GM18520 (cell line): Measurements from ENCODE around the gene PPM1L.

Source experiments
- ATAC-seq: cut with Tn5 transposase; IDR thresholded peaks from one replicate; pipeline ENCODE4 v1.9.1; 2021; ENCODE audit not compliant: unreplicated experiment

The PPM1L gene

GRCh38 chr3:160763073-160763472 is 7.0 kb downstream of the PPM1L start:
- ATAC-seq: no peak

GRCh38 chr3:160765211-160765610 is 9.2 kb downstream of the PPM1L start:
- no peak for ATAC-seq

- ATAC-seq: no peak
These were observed 12.0 kb downstream of the PPM1L start for GRCh38 chr3:160768031-160768430.

GRCh38 chr3:160768918-160769317 is 12.9 kb downstream of the PPM1L start:
- no peak for ATAC-seq

GRCh38 chr3:160771811-160772459 is 15.9 kb downstream of the PPM1L start:
- no peak for ATAC-seq

- ATAC-seq: no peak
These were observed 17.7 kb downstream of the PPM1L start for GRCh38 chr3:160773722-160774121.

GRCh38 chr3:160774172-160774571 is 18.1 kb downstream of the PPM1L start:
- ATAC-seq: no peak

- no peak for ATAC-seq
These were observed 22.4 kb downstream of the PPM1L start for GRCh38 chr3:160778480-160778879.

GRCh38 chr3:160779040-160779439 is 23.0 kb downstream of the PPM1L start:
- ATAC-seq: no peak

- ATAC-seq: no peak
These were observed 24.2 kb downstream of the PPM1L start for GRCh38 chr3:160780245-160780644.

GRCh38 chr3:160781402-160781801 is 25.4 kb downstream of the PPM1L start:
- no peak for ATAC-seq

GRCh38 chr3:160781863-160782262 is 25.8 kb downstream of the PPM1L start:
- ATAC-seq: no peak

GRCh38 chr3:160784853-160785252 is 28.8 kb downstream of the PPM1L start:
- ATAC-seq: no peak

- no peak for ATAC-seq
These were observed 34.7 kb downstream of the PPM1L start for GRCh38 chr3:160790726-160791125.

GRCh38 chr3:160792540-160792939 is 36.5 kb downstream of the PPM1L start:
- no peak for ATAC-seq

- no peak for ATAC-seq
These were observed 37.8 kb downstream of the PPM1L start for GRCh38 chr3:160793722-160794252.

GRCh38 chr3:160796089-160796812 is 40.2 kb downstream of the PPM1L start:
- no peak for ATAC-seq

GRCh38 chr3:160796813-160797164 is 40.8 kb downstream of the PPM1L start:
- no peak for ATAC-seq

GRCh38 chr3:160797356-160797755 is 41.3 kb downstream of the PPM1L start:
- ATAC-seq: no peak

GRCh38 chr3:160801386-160802118 is 45.5 kb downstream of the PPM1L start:
- peak; percentile 81 for ATAC-seq

- no peak for ATAC-seq
These were observed 48.7 kb downstream of the PPM1L start for GRCh38 chr3:160804762-160805161.

GRCh38 chr3:160806094-160806493 is 50.1 kb downstream of the PPM1L start:
- ATAC-seq: no peak
